Measurements from ENCODE around the gene TRIM47.

DNA sequence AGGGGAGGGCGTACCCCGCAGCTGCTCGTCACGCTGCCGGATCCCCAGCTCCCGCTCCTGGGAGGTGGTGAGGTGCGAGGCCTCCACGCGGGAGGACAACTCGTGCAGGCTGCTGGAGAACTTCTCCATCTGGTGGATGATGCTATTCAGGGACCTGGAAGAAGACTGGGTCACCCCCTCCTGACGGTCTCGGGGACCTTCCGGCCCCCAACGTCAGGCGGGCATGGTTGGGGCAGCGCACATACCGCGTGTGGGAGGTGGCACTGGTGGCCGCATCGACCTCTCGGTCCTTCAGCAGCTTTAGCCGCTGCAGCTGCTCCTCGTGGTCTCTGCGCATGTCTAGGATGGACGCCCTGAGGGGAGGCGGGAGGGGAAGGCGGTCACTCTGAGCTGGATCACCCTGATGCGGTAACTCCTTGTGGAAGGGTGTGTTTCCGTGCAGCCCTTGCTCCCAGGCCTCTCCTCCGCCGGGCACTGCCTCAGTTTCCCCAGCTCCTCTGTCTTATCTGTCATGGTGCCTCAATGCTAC lies 39.6 kb upstream of the TRIM47 start:
- TF ChIP-seq CTCF (IDR thresholded peaks at IDR 0.05; ENCODE audit: poor library complexity) = no peak
- TF ChIP-seq EZH2 (IDR thresholded peaks at IDR 0.05; ENCODE audit: borderline replicate concordance) = no peak
- no peak for TF ChIP-seq EZH2phosphoT487 (IDR thresholded peaks at IDR 0.05; ENCODE audit: low read depth, severe bottlenecking, unreplicated experiment)

Measured in hepatocyte (in vitro differentiated cells).